ENCODE measurements around the gene PDS5A. TPM values are rescaled to one million over a fixed set of nuclear protein-coding genes. Genes with fewer than 3 reads are reported as not detected.

Gene PDS5A
- total RNA-seq, 1 donor from 2014 or later = 74.8 TPM

DNA sequence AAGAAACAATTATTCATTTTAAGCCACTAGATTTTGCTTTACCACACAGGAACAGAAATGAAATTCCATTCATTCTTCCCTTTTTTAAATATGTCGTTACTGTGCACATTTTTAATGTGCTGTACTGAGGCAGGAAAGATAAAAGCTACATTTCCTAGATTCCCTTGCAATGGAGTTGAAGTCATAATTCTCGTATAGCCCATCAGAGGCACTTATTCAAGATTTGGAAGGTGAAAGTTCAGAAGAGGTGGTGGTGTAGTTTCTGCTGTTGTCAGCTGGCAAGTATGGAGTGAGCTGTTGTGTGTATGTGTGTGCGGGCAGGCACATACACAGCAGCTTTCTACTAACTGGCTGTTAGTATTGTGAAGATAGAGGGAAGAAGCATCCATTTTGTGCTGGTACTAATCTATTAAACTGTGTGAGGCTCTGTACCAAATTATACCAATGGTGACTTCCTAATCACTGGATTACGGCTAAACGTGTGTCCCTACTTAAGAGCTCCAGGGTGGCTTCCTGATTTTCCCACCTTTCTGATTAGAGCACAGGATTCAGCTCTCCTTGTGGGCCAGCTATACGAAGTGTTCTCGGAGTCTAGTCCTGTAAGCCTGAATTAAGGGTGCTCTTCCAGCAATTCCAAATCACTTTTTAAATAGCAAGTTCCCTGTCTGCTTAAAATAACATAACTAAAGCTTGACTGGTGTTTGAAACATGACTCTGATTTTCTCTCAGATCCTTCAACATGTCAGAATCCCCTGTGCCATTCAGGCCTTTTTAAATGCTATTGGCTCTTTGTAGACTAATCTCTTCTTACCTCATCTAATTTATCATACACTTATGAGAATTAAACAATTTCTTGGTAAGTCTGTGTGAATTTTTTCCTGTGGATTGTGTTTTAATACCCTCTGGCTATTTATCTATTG, 43.8 kb downstream of the PDS5A start:
- DNase-seq (no peak), ATAC-seq (peak in 1 of 2 donors; percentile 39)
- Histone ChIP-seq H3K27ac (peak overlapping the region; percentile 12), H3K27me3 (ENCODE audit: low read depth) (no peaks in the 10 kb centered on the region), H3K36me3 (no peaks in the 10 kb centered on the region), H3K9me3 (no peaks in the 10 kb centered on the region), H3K4me3 (no peak overlapping the region), H3K4me1 (peaks cover 17% of the 10 kb centered on the region)
- intact Hi-C loops (cut with DNase I) = no loop called here
- TF ChIP-seq, protein P1, sequence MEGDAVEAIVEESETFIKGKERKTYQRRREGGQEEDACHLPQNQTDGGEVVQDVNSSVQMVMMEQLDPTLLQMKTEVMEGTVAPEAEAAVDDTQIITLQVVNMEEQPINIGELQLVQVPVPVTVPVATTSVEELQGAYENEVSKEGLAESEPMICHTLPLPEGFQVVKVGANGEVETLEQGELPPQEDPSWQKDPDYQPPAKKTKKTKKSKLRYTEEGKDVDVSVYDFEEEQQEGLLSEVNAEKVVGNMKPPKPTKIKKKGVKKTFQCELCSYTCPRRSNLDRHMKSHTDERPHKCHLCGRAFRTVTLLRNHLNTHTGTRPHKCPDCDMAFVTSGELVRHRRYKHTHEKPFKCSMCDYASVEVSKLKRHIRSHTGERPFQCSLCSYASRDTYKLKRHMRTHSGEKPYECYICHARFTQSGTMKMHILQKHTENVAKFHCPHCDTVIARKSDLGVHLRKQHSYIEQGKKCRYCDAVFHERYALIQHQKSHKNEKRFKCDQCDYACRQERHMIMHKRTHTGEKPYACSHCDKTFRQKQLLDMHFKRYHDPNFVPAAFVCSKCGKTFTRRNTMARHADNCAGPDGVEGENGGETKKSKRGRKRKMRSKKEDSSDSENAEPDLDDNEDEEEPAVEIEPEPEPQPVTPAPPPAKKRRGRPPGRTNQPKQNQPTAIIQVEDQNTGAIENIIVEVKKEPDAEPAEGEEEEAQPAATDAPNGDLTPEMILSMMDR (IDR thresholded peaks at IDR 0.05) = no peak

- TF ChIP-seq, protein P1 (IDR thresholded peaks at IDR 0.05) = no peak
- Histone ChIP-seq H3K27me3 (ENCODE audit: low read depth) (no peaks in the 10 kb centered on the region), H3K4me3 (no peak overlapping the region), H3K36me3 (peaks cover 3% of the 10 kb centered on the region), H3K4me1 (peaks cover 17% of the 10 kb centered on the region), H3K9me3 (no peaks in the 10 kb centered on the region), H3K27ac (no peak overlapping the region)
- DNase-seq (no peak), ATAC-seq (peak in 1 of 2 donors; percentile 65)
- intact Hi-C loops (cut with DNase I) = no loop called here
Measured at GRCh38 chr4:39932776-39933402, 44.8 kb downstream of the PDS5A start.

DNA sequence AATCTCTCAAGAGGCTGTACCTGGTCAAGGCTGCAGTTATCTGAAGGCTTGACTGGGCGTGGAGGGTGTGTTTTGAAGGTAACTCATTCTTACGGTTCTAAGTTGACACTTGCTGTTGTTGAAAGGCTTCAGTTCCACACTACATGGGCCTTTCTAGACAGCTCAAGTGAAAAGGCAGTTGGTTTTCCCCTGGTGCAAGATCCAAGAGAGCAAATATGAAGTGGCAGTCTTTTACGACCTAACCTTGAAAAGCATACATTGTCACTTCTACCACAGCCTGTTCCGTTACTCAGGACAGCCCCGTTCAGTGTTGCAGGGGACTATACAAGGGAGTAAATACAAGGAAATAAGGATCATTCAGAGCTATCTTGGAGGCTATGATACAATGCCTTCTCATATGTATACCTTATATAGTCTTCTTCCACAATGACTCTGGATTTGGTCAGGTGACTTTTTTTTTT, 46.2 kb downstream of the PDS5A start:
- H3K9me3 ChIP-seq = no peaks in the 10 kb centered on the region
- ATAC-seq (peak; percentile 51 to 57), DNase-seq (no peak)
- H3K36me3 ChIP-seq = peaks cover 16% of the 10 kb centered on the region
- H3K4me3 ChIP-seq = no peak overlapping the region
- H3K27ac ChIP-seq = no peak overlapping the region
- peaks cover 17% of the 10 kb centered on the region for H3K4me1 ChIP-seq
- intact Hi-C loops (cut with DNase I) = no loop called here
- no peaks in the 10 kb centered on the region for H3K27me3 ChIP-seq (ENCODE audit: low read depth)
- TF ChIP-seq, protein P1 (IDR thresholded peaks at IDR 0.05) = no peak

DNA sequence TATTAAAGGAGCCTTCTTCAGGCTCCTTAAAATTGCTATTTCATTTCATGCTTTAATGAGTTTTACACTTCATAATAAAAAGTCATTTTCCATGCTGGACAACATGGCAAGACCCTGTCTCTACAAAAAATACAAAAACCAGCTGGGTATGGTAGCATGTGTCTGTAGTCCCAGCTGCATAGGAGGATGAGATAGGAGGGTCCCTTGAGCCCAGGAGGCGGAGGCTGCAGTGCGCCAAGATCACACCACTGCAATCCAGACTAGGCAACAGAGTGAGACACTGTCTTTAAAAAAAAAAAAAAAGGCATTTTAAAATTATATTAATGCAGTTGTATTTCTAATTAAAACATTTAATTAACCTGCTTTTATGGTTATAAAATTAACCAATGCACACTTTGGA, 49.2 kb downstream of the PDS5A start:
- TF ChIP-seq, protein P1 (IDR thresholded peaks at IDR 0.05) = no peak
- H3K4me3 ChIP-seq = no peak overlapping the region
- H3K27ac ChIP-seq = no peak overlapping the region
- no peaks in the 10 kb centered on the region for H3K9me3 ChIP-seq
- ATAC-seq = no peak
- DNase-seq = no peak
- peaks cover 38% of the 10 kb centered on the region for H3K36me3 ChIP-seq
- intact Hi-C loops (cut with DNase I) = no loop called here
- peaks cover 7% of the 10 kb centered on the region for H3K4me1 ChIP-seq
- no peaks in the 10 kb centered on the region for H3K27me3 ChIP-seq (ENCODE audit: low read depth)

GRCh38 chr4:39924014-39924413, 53.7 kb downstream of the PDS5A start:
- H3K4me1 ChIP-seq = no peaks in the 10 kb centered on the region
- H3K27ac ChIP-seq = no peak overlapping the region
- H3K4me3 ChIP-seq = no peak overlapping the region
- TF ChIP-seq, protein P1 (IDR thresholded peaks at IDR 0.05) = no peak
- H3K36me3 ChIP-seq = peaks cover 79% of the 10 kb centered on the region
- intact Hi-C loops (cut with DNase I) = no loop called here
- H3K27me3 ChIP-seq (ENCODE audit: low read depth) = no peaks in the 10 kb centered on the region
- DNase-seq = no peak
- H3K9me3 ChIP-seq = no peaks in the 10 kb centered on the region
- ATAC-seq = no peak
